Hepatocyte (in vitro differentiated cells): Measurements from ENCODE around the gene IGFL2. TPM values are rescaled to one million over a fixed set of nuclear protein-coding genes. Genes with fewer than 3 reads are reported as not detected.
"Not testable (repeated sequence)": the region's sequence is repeated elsewhere in the genome, so short reads cannot be mapped to it uniquely, and the experiment has no call there.

ENCODE experiments used
- DNase-seq: peaks from one replicate; pipeline ENCODE4 v3.0.0-alpha.2; 2016; ENCODE audit warnings: low spot score
- H2AFZ ChIP-seq: fragments of 200-600 bp; sonication (generic); 2 replicates; pipeline ENCODE4 v1.6.0; 2016; ENCODE audit warnings: antibody characterized with exemption, mild to moderate bottlenecking
- H3K27ac ChIP-seq: fragments of 200-600 bp; sonication (generic); 2 replicates; pipeline ENCODE4 v1.5.1; 2016; ENCODE audit warnings: mild to moderate bottlenecking
- H3K27me3 ChIP-seq: fragments of 200-600 bp; sonication (generic); 2 replicates; pipeline ENCODE4 v1.6.1; 2016
- H3K36me3 ChIP-seq: fragments of 200-600 bp; sonication (generic); replicated peaks from 2 replicates; pipeline ENCODE4 v1.5.1; 2016; ENCODE audit warnings: low read depth; ENCODE audit not compliant: insufficient read depth
- H3K4me1 ChIP-seq: fragments of 200-600 bp; sonication (generic); 2 replicates; pipeline ENCODE4 v1.5.1; 2016; ENCODE audit warnings: mild to moderate bottlenecking, moderate library complexity; ENCODE audit not compliant: insufficient read depth
- H3K4me2 ChIP-seq: fragments of 200-600 bp; sonication (generic); 2 replicates; pipeline ENCODE4 v1.6.0; 2016
- H3K4me3 ChIP-seq: fragments of 200-600 bp; sonication (generic); 2 replicates; pipeline ENCODE4 v1.5.1; 2016; ENCODE audit warnings: mild to moderate bottlenecking
- H3K79me2 ChIP-seq: fragments of 200-600 bp; sonication (generic); 2 replicates; pipeline ENCODE4 v1.6.0; 2017; ENCODE audit warnings: mild to moderate bottlenecking
- H3K9me2 ChIP-seq: fragments of 200-600 bp; sonication (generic); replicated peaks from 2 replicates; pipeline ENCODE4 v1.6.0; 2017; ENCODE audit warnings: mild to moderate bottlenecking; ENCODE audit not compliant: insufficient read depth
- H3K9me3 ChIP-seq: fragments of 200-600 bp; sonication (generic); 2 replicates; pipeline ENCODE4 v1.5.1; 2016; ENCODE audit warnings: low read depth, mild to moderate bottlenecking
- H4K20me1 ChIP-seq: fragments of 200-600 bp; sonication (generic); 2 replicates; pipeline ENCODE4 v1.6.0; 2016; ENCODE audit warnings: mild to moderate bottlenecking; ENCODE audit not compliant: insufficient read depth, poor library complexity, severe bottlenecking
- EZH2 ChIP-seq: fragments of 200-600 bp; sonication (generic); IDR thresholded peaks from 2 replicates; pipeline ENCODE4 v1.6.1; 2016; ENCODE audit warnings: antibody characterized with exemption, mild to moderate bottlenecking, borderline replicate concordance
- EZH2phosphoT487 ChIP-seq: fragments of 200-600 bp; sonication (generic); IDR thresholded peaks from one replicate; pipeline ENCODE4 v1.6.1; 2018; ENCODE audit warnings: antibody characterized with exemption, mild to moderate bottlenecking, low read depth, moderate library complexity; ENCODE audit not compliant: unreplicated experiment, severe bottlenecking
- whole genome bisulfite sequencing: methylation state at CpG from one replicate; pipeline ENCODE4 v1.1.6; 2016; ENCODE audit warnings: low lambda C conversion rate; ENCODE audit errors: missing lambda C conversion rate; 5-methylcytosine and 5-hydroxymethylcytosine counted together
- polyA plus RNA-seq: library from polyadenylated mRNA; unstranded; fragments of >200 nt; fragmentation: Nextera tagmentation; extraction: Ambion mirVana; gene quantifications from 2 replicates; pipeline ENCODE4 v1.2.1, GENCODE V29; 2016
- total RNA-seq: library from RNA; depleted of rRNA; stranded (reverse); fragments of >200 nt; gene quantifications from 2 replicates; pipeline ENCODE4 v1.2.3, GENCODE V29; 2014
- TF ChIP-seq, protein P1 (sequence below): fragments of 200-600 bp; sonication (generic); IDR thresholded peaks from 2 replicates; pipeline ENCODE4 v1.5.1; 2016; ENCODE audit warnings: antibody characterized with exemption, mild to moderate bottlenecking; ENCODE audit not compliant: poor library complexity

The IGFL2 gene
- total and polyA plus RNA-seq, 2 experiments from 2014 or later = 15.2 to 22.9 TPM

DNA sequence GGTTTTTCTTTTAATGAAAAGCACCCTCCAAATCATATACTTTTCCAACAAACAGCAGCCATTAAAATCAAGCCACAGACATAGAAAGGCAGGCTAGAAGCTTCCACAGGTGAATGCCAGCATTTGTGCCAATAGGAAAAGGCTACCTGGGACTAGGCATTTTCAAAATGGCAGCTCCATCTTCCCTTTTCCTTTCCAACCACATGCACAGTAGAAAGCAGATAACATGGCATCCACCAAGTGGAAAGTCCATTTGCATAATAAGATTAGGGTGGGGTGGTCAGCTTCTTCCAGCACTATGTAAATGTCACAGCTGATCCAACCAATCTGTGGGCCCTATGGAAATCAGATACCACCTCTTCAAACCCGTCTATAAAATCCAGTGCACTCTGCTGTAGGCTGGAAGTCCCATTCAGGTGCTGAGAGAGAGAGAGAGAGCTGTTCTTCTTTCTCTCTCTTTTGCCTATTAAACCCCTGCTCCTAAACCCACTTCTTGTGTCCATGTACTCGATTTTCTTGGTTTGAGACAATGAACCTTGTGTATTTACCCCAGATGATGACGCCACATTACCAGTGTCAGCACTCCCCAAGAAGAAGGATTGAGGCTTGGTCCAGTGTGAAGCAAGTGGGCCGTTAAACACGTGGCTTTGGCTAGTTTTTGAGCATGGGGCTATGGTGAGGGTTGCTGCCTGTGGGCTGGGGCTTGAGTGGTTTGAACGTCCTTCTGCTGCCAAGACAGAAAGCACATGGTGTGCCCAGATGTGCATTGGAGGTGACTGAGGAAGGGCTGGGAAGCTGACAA is 57.3 kb downstream of the IGFL2 start:
- H3K4me3 ChIP-seq = no peak overlapping the region
- no peak overlapping the region for H3K4me2 ChIP-seq
- 76% methylated on average over 6 of the region's 6 CpGs for WGBS
- H3K27ac ChIP-seq = no peak overlapping the region
- no peaks in the 10 kb centered on the region for H3K9me2 ChIP-seq
- H3K27me3 ChIP-seq = no peaks in the 10 kb centered on the region
- H3K9me3 ChIP-seq = no peaks in the 10 kb centered on the region
- no peak overlapping the region for H2AFZ ChIP-seq
- no peaks in the 10 kb centered on the region for H3K4me1 ChIP-seq
- H3K36me3 ChIP-seq = no peaks in the 10 kb centered on the region
- no peak for TF ChIP-seq EZH2
- TF ChIP-seq, protein P1, sequence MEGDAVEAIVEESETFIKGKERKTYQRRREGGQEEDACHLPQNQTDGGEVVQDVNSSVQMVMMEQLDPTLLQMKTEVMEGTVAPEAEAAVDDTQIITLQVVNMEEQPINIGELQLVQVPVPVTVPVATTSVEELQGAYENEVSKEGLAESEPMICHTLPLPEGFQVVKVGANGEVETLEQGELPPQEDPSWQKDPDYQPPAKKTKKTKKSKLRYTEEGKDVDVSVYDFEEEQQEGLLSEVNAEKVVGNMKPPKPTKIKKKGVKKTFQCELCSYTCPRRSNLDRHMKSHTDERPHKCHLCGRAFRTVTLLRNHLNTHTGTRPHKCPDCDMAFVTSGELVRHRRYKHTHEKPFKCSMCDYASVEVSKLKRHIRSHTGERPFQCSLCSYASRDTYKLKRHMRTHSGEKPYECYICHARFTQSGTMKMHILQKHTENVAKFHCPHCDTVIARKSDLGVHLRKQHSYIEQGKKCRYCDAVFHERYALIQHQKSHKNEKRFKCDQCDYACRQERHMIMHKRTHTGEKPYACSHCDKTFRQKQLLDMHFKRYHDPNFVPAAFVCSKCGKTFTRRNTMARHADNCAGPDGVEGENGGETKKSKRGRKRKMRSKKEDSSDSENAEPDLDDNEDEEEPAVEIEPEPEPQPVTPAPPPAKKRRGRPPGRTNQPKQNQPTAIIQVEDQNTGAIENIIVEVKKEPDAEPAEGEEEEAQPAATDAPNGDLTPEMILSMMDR = no peak
- TF ChIP-seq EZH2phosphoT487 = no peak
- no peaks in the 10 kb centered on the region for H4K20me1 ChIP-seq
- DNase-seq = no peak
- H3K79me2 ChIP-seq = no peaks in the 10 kb centered on the region

DNA sequence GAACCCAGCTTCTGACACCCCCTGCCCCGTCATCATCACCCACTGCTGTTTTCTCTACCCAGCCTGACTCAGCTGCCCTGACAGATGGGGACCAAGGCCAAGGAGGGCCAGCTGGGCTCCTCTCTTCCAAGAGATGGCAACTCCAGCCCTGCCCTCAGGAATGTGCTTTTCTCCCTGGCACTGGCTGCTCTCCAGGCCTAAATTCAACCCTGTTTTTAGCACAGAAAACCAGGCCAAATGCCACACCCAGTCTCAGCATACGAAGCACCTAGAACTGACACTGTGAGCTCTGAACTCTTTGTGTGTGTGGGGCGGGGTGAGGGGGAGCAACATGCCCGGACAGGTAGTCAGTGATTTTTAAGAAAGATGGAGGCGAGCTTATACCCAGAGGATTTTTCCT is 58.1 kb downstream of the IGFL2 start:
- Histone ChIP-seq H3K4me2 (no peak overlapping the region), H3K27me3 (no peaks in the 10 kb centered on the region), H3K79me2 (no peaks in the 10 kb centered on the region), H3K27ac (no peak overlapping the region), H3K4me1 (peaks cover 6% of the 10 kb centered on the region), H4K20me1 (no peaks in the 10 kb centered on the region), H3K9me3 (no peaks in the 10 kb centered on the region), H3K4me3 (no peak overlapping the region), H3K36me3 (no peaks in the 10 kb centered on the region), H2AFZ (no peak overlapping the region), H3K9me2 (no peaks in the 10 kb centered on the region)
- no peak for TF ChIP-seq EZH2phosphoT487
- TF ChIP-seq, protein P1 = no peak
- TF ChIP-seq EZH2 = no peak
- 77% methylated on average over 5 of the region's 5 CpGs for WGBS
- DNase-seq = no peak

DNA sequence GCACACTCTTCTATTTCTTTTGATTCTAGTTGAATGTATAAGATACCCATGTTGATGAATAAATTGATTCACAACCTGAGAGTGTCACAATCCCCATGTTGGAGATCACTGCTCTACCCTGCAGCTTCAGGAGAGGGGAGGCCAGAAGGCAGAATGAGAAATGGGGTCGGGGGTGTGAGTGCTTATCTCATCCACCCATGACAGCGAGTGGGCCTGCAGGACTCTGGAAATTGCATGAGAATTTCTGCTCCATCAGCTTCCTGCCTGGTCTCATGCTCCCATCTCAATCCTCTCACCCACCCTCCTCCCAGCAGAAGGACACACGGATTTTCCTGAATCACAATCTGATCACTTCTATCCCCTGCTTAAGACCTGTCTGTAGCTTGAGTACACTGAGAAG is 58.6 kb downstream of the IGFL2 start:
- WGBS = 77% methylated on average over 3 of the region's 3 CpGs

DNA sequence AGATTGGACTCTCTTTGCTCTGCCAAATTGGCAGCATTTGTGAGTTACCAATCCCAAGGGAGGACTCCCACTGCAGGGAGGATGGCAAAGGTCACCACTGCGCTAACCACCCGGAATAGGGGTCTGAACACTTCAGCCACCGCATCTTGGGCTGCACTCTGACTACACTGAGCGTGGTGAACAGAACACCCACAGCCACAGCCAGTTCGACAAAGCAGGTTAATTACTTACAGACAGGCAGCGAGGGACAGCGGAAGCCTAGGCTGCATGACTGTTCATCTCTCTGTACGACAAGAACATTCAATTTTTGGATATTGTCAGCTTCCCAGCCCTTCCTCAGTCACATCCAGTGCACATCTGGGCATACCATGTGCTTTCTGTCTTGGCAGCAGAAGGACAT is 59.8 kb downstream of the IGFL2 start:
- not testable (repeated sequence) for H3K79me2 ChIP-seq, DNase-seq, H3K9me2 ChIP-seq, H4K20me1 ChIP-seq, H3K4me3 ChIP-seq, H3K36me3 ChIP-seq, H2AFZ ChIP-seq, H3K27ac ChIP-seq, H3K4me2 ChIP-seq, H3K27me3 ChIP-seq, H3K9me3 ChIP-seq
- 75% methylated on average over 8 of the region's 8 CpGs for WGBS
- peaks cover 12% of the 10 kb centered on the region for H3K4me1 ChIP-seq

More for the DNA sequence above, 58.6 kb downstream of the IGFL2 start:
- Histone ChIP-seq H3K79me2 (no peaks in the 10 kb centered on the region), H3K4me2 (no peak overlapping the region), H3K27me3 (no peaks in the 10 kb centered on the region), H3K4me1 (peaks cover 11% of the 10 kb centered on the region), H3K9me3 (no peaks in the 10 kb centered on the region), H3K27ac (no peak overlapping the region), H3K36me3 (no peaks in the 10 kb centered on the region), H4K20me1 (no peaks in the 10 kb centered on the region), H3K4me3 (no peak overlapping the region), H2AFZ (no peak overlapping the region), H3K9me2 (no peaks in the 10 kb centered on the region)
- TF ChIP-seq EZH2phosphoT487 = no peak
- TF ChIP-seq EZH2 = no peak
- TF ChIP-seq, protein P1 = no peak
- no peak for DNase-seq
